GM12878 (cell line): Measurements from ENCODE around the gene ZNF892. TPM values are rescaled to one million over a fixed set of nuclear protein-coding genes. Genes with fewer than 3 reads are reported as not detected.

Source experiments
- ATAC-seq: fragments of 200-7000 bp; cut with Tn5 transposase; 3 replicates; pipeline ENCODE4 v1.9.1; 2020; ENCODE audit warnings: mild to moderate bottlenecking, moderate library complexity
- BruUV-seq: library from RNA; stranded (reverse); fragments of 400-500 nt; replicated peaks from 2 replicates; lab custom pipeline; 2021; lab: Mats Ljungman, UMichigan
- CTCF ChIA-PET: fragments of 300-600 bp; sonication (Branson Sonifier 250); formaldehyde crosslinking; extraction: SDS; loops from one replicate; lab custom pipeline; 2021; ENCODE audit warnings: inconsistent platforms; lab: Yijun Ruan, JAX
- POLR2A ChIA-PET: fragments of 350-600 bp; formaldehyde crosslinking; extraction: SDS; loops from one replicate; lab custom pipeline; 2021; ENCODE audit warnings: inconsistent platforms; lab: Charles Lee
- RAD21 ChIA-PET: fragments of 300-600 bp; sonication (Branson Sonifier 250); formaldehyde crosslinking; loops from one replicate; lab custom pipeline; 2023; ENCODE audit warnings: antibody characterized with exemption; ENCODE audit not compliant: unreplicated experiment; lab: Charles Lee
- SMC1A ChIA-PET: fragments of 300-600 bp; sonication (Branson Sonifier 250); formaldehyde crosslinking; loops from one replicate; lab custom pipeline; 2023; ENCODE audit not compliant: unreplicated experiment, uncharacterized antibody; lab: Charles Lee
- DNase-seq: peaks from one replicate; pipeline ENCODE4 v3.0.0-alpha.2; 2011; ENCODE audit warnings: low read depth, low spot score
- FAIRE-seq: peaks from 3 replicates; lab custom pipeline; 2011; peaks lifted over from hg19 to GRCh38; lab: Jason Lieb, UNC
- H2AFZ ChIP-seq: 2 replicates; pipeline ENCODE4 v1.6.0; 2011; ENCODE audit warnings: low read depth, low read length, control low read depth; ENCODE audit not compliant: control insufficient read depth
- H3K27ac ChIP-seq: 2 replicates; pipeline ENCODE4 v1.5.1; 2011; ENCODE audit warnings: control low read depth; ENCODE audit not compliant: control insufficient read depth, insufficient read depth
- H3K27me3 ChIP-seq, 2 experiments: replicated peaks in 1 of 2; 2 replicates each; pipeline versions ENCODE4 v1.6.0 to v1.6.1; 2011; ENCODE audit warnings: low read length in 1 of 2; ENCODE audit not compliant: control insufficient read depth in 2 of 2, insufficient read depth in 2 of 2
- H3K36me3 ChIP-seq, 2 experiments: 2 replicates each; pipeline ENCODE4 v1.5.1; 2011; ENCODE audit warnings: low read length in 1 of 2; ENCODE audit not compliant: control insufficient read depth in 2 of 2, insufficient read depth in 2 of 2
- H3K4me1 ChIP-seq: 2 replicates; pipeline ENCODE4 v1.6.1; 2011; ENCODE audit warnings: mild to moderate bottlenecking, low read length, moderate library complexity, mixed read lengths; ENCODE audit not compliant: control insufficient read depth, insufficient read depth
- H3K4me2 ChIP-seq: 2 replicates; pipeline ENCODE4 v1.6.0; 2011; ENCODE audit warnings: control low read depth; ENCODE audit not compliant: control insufficient read depth, insufficient read depth
- H3K4me3 ChIP-seq: fragments of 200-600 bp; sonication (generic); 2 replicates; pipeline ENCODE4 v1.5.1; 2016
- H3K79me2 ChIP-seq: 2 replicates; pipeline ENCODE4 v1.6.0; 2011; ENCODE audit warnings: low read length; ENCODE audit not compliant: control insufficient read depth, insufficient read depth
- H3K9ac ChIP-seq: 2 replicates; pipeline ENCODE4 v1.8.0; 2011; ENCODE audit warnings: low read length, control low read depth, mixed read lengths; ENCODE audit not compliant: control insufficient read depth, insufficient read depth
- H3K9me3 ChIP-seq: replicated peaks from 3 replicates; pipeline ENCODE4 v1.5.1; 2011; ENCODE audit warnings: mild to moderate bottlenecking, low read length; ENCODE audit not compliant: control insufficient read depth, insufficient read depth
- H4K20me1 ChIP-seq: 2 replicates; pipeline ENCODE4 v1.6.0; 2011; ENCODE audit not compliant: control insufficient read depth, insufficient read depth
- ATF2 ChIP-seq: IDR thresholded peaks from 2 replicates; pipeline ENCODE4 v1.6.1; 2012; ENCODE audit warnings: low read length, inconsistent platforms
- ATF7 ChIP-seq: fragments of 450-650 bp; IDR thresholded peaks from 2 replicates; pipeline ENCODE4 v1.6.1; 2016; ENCODE audit warnings: low read depth, mild to moderate bottlenecking
- BHLHE40 ChIP-seq, 2 experiments: fragments of 450-650 bp in 1 of 2; IDR thresholded peaks; 2 replicates each; pipeline ENCODE4 v1.6.1; 2011 to 2017; ENCODE audit warnings: low read depth in 2 of 2, borderline replicate concordance in 1 of 2, improper control_type of control experiment in 1 of 2, low read length in 1 of 2, mild to moderate bottlenecking in 1 of 2
- CHD1 ChIP-seq: IDR thresholded peaks from 2 replicates; pipeline ENCODE4 v1.6.1; 2012; ENCODE audit warnings: low read depth, low read length, improper control_type of control experiment
- CHD2 ChIP-seq: IDR thresholded peaks from 2 replicates; pipeline ENCODE4 v1.6.1; 2011; ENCODE audit warnings: low read depth, low read length, improper control_type of control experiment, borderline replicate concordance
- HCFC1 ChIP-seq: fragments of 150-350 bp; IDR thresholded peaks from 2 replicates; pipeline ENCODE4 v1.6.1; 2014; ENCODE audit warnings: low read length
- HDAC6 ChIP-seq: fragments of 200-600 bp; sonication (generic); IDR thresholded peaks from one replicate; pipeline ENCODE4 v1.8.0; 2017; ENCODE audit warnings: antibody characterized with exemption; ENCODE audit not compliant: unreplicated experiment
- IRF4 ChIP-seq: IDR thresholded peaks from 2 replicates; pipeline ENCODE4 v1.6.1; 2011; ENCODE audit warnings: low read depth, low read length
- MEF2A ChIP-seq: IDR thresholded peaks from 2 replicates; pipeline ENCODE4 v1.6.1; 2011; ENCODE audit warnings: low read depth, mild to moderate bottlenecking, low read length, moderate library complexity; ENCODE audit not compliant: insufficient read depth
- NFXL1 ChIP-seq: fragments of 450-650 bp; IDR thresholded peaks from 2 replicates; pipeline ENCODE4 v1.6.1; 2017; ENCODE audit warnings: antibody characterized with exemption, mild to moderate bottlenecking, borderline replicate concordance
- RELB ChIP-seq: fragments of 450-650 bp; IDR thresholded peaks from 2 replicates; pipeline ENCODE4 v1.6.1; 2017; ENCODE audit warnings: low read depth, mild to moderate bottlenecking, moderate library complexity
- WGBS: methylation state at CpG from one replicate; pipeline ENCODE4 v1.1.6; 2016; ENCODE audit warnings: low lambda C conversion rate; ENCODE audit not compliant: insufficient replicate concordance, insufficient coverage; ENCODE audit errors: missing lambda C conversion rate; 5-methylcytosine and 5-hydroxymethylcytosine counted together
- in situ Hi-C: fragments of 300-500 bp; cut with MboI; formaldehyde crosslinking; loops from 9 replicates; pipeline ENCODE4 v1.14.3; 2018; ENCODE audit warnings: mixed read lengths
- intact Hi-C: fragments of 100-400 bp; cut with micrococcal nuclease; formaldehyde crosslinking; loops from one replicate; pipeline ENCODE4 v1.14.2; 2022; ENCODE audit not compliant: unreplicated experiment
- polyA plus RNA-seq, 11 experiments: library from polyadenylated mRNA; depleted of rRNA in 4 of 11; unstranded in 6 of 11; stranded (reverse) in 5 of 11; fragments of >200 nt; fragmentation: Nextera tagmentation in 4 of 11; fragmentation: Illumina TruSeq in 1 of 11; extraction: Ambion mirVana in 4 of 11; extraction: Trizol in 1 of 11; gene quantifications; 1 replicate in 1 of 11; 2 replicates in 10 of 11; pipeline versions ENCODE4 v1.2.1 to v1.2.3, GENCODE V29; 2011 to 2016; ENCODE audit warnings: inconsistent platforms in 2 of 11, missing spikeins in 2 of 11, low read depth in 1 of 11
- total RNA-seq, 4 experiments: library from RNA; depleted of rRNA in 3 of 4; stranded (reverse); fragments of >200 nt in 3 of 4; fragmentation: Illumina TruSeq in 1 of 4; extraction: Trizol in 1 of 4; gene quantifications; 2 replicates each; pipeline versions ENCODE4 v1.2.1 to v1.2.3, GENCODE V29; 2013 to 2021
- TF ChIP-seq, protein P1 (sequence below): fragments of 450-650 bp; IDR thresholded peaks from 2 replicates; pipeline ENCODE4 v1.6.1; 2017; ENCODE audit warnings: mild to moderate bottlenecking, low read depth, inconsistent platforms; ENCODE audit not compliant: poor library complexity, severe bottlenecking

ZNF892 gene
- total and polyA plus RNA-seq, 10 of the 15 experiments (the other 5 are each of a cell fraction or from before 2014, with no cell fraction given): 0.11 to 1.3 (median 0.29) TPM; not detected in 3

- Histone ChIP-seq H4K20me1 (no peaks in the 10 kb centered on the region), H3K4me3 (no peak overlapping the region), H3K27me3 (no peaks in the 10 kb centered on the region), H3K36me3 (peaks cover 0 to 3% of the 10 kb centered on the region in 2 experiments; a peak in 2 of 4 replicates), H3K4me1 (no peaks in the 10 kb centered on the region), H3K9ac (no peak overlapping the region), H3K79me2 (no peaks in the 10 kb centered on the region; the same call in 1 of the 2 replicates), H2AFZ (no peak overlapping the region), H3K4me2 (no peak overlapping the region), H3K9me3 (no peaks in the 10 kb centered on the region), H3K27ac (no peak overlapping the region)
- BruUV-seq: no TSS peak
- no peak for TF ChIP-seq MEF2A
- 78% methylated on average over 7 of the region's 7 CpGs for WGBS
- CTCF ChIA-PET: no interaction called here
- POLR2A ChIA-PET: no interaction called here
- RAD21 ChIA-PET: no interaction called here
- DNase-seq (no peak), FAIRE-seq (no peak), ATAC-seq (no peak)
- in situ Hi-C loops (no loop called here), intact Hi-C loops (no loop called here)
- SMC1A ChIA-PET: no interaction called here
Measured at GRCh38 chr2:95171902-95172301, 35.4 kb upstream of the ZNF892 start.

DNA sequence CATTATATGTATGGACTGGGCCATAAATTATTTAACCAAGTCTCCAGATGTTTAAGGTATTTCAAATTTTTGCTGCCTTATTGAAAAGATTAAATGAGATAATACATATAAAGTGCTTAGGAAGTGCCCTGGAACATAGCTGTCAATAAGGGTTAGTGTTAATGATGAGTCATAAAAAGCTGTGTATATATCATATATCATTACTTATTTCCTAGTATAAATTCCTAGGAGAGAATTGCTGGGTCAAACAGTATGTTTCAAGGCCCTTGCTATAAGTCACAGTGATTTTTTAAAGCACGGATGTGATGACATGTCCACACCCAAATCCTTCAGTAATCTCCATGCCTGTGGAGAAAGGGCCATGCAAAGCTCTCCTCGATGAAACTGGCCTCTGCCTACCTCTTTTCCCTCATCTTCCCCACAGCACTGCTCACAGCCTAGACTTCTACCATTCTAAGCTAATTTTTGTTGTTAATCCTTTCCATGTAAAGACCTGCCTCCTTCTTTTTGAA is 33.2 kb upstream of the ZNF892 start:
- H3K79me2 ChIP-seq: no peaks in the 10 kb centered on the region
- H4K20me1 ChIP-seq: no peaks in the 10 kb centered on the region
- no peak overlapping the region for H2AFZ ChIP-seq
- H3K27ac ChIP-seq: no peak overlapping the region
- peaks cover 0 to 6% of the 10 kb centered on the region in 2 experiments; a peak in 2 of 4 replicates for H3K36me3 ChIP-seq
- no peaks in the 10 kb centered on the region for H3K9me3 ChIP-seq
- no peaks in the 10 kb centered on the region for H3K4me1 ChIP-seq
- WGBS: 70% methylated on average over 2 of the region's 2 CpGs
- ATAC-seq (no peak), FAIRE-seq (no peak), DNase-seq (no peak)
- BruUV-seq: no TSS peak
- ChIA-PET SMC1A (no interaction called here), CTCF (interaction anchor here (1.2 kb wide), 1 partner anchor 19 kb away, joined by 3 read pairs; no protein-coding TSS in a partner anchor), POLR2A (interaction anchor here (0.8 kb wide), 1 partner anchor 8 kb away, joined by 3 read pairs; the partner anchor contains the start of gene ZNF2), RAD21 (no interaction called here)
- no peak overlapping the region for H3K9ac ChIP-seq
- TF ChIP-seq BHLHE40 (IDR thresholded peaks at IDR 0.05; ENCODE audit: borderline replicate concordance in 1 of 2, low read depth in 2 of 2, low read length in 1 of 2) (no peak), ATF2 (no peak), RELB (no peak), CHD2 (no peak), IRF4 (no peak), ATF7 (no peak), HCFC1 (no peak), HDAC6 (no peak), CHD1 (no peak), NFXL1 (no peak)
- TF ChIP-seq, protein P1, sequence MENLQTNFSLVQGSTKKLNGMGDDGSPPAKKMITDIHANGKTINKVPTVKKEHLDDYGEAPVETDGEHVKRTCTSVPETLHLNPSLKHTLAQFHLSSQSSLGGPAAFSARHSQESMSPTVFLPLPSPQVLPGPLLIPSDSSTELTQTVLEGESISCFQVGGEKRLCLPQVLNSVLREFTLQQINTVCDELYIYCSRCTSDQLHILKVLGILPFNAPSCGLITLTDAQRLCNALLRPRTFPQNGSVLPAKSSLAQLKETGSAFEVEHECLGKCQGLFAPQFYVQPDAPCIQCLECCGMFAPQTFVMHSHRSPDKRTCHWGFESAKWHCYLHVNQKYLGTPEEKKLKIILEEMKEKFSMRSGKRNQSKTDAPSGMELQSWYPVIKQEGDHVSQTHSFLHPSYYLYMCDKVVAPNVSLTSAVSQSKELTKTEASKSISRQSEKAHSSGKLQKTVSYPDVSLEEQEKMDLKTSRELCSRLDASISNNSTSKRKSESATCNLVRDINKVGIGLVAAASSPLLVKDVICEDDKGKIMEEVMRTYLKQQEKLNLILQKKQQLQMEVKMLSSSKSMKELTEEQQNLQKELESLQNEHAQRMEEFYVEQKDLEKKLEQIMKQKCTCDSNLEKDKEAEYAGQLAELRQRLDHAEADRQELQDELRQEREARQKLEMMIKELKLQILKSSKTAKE: no peak
- in situ Hi-C loops: no loop called here
- no peaks in the 10 kb centered on the region for H3K27me3 ChIP-seq
- intact Hi-C loops: no loop called here
- no peak overlapping the region for H3K4me2 ChIP-seq
- H3K4me3 ChIP-seq: no peak overlapping the region
